Hepatocyte (in vitro differentiated cells): ENCODE data around the gene DOCK3. TPM values are rescaled to one million over a fixed set of nuclear protein-coding genes. Genes with fewer than 3 reads are reported as not detected.
"Not testable (repeated sequence)": the region's sequence is repeated elsewhere in the genome, so short reads cannot be mapped to it uniquely, and the experiment has no call there.

ENCODE experiments used
- DNase-seq: peaks from one replicate; pipeline ENCODE4 v3.0.0-alpha.2; 2016; ENCODE audit warnings: low spot score
- H2AFZ ChIP-seq: fragments of 200-600 bp; sonication (generic); 2 replicates; pipeline ENCODE4 v1.6.0; 2016; ENCODE audit warnings: antibody characterized with exemption, mild to moderate bottlenecking
- H3K27ac ChIP-seq: fragments of 200-600 bp; sonication (generic); 2 replicates; pipeline ENCODE4 v1.5.1; 2016; ENCODE audit warnings: mild to moderate bottlenecking
- H3K27me3 ChIP-seq: fragments of 200-600 bp; sonication (generic); 2 replicates; pipeline ENCODE4 v1.6.1; 2016
- H3K36me3 ChIP-seq: fragments of 200-600 bp; sonication (generic); replicated peaks from 2 replicates; pipeline ENCODE4 v1.5.1; 2016; ENCODE audit warnings: low read depth; ENCODE audit not compliant: insufficient read depth
- H3K4me1 ChIP-seq: fragments of 200-600 bp; sonication (generic); 2 replicates; pipeline ENCODE4 v1.5.1; 2016; ENCODE audit warnings: mild to moderate bottlenecking, moderate library complexity; ENCODE audit not compliant: insufficient read depth
- H3K4me2 ChIP-seq: fragments of 200-600 bp; sonication (generic); 2 replicates; pipeline ENCODE4 v1.6.0; 2016
- H3K4me3 ChIP-seq: fragments of 200-600 bp; sonication (generic); 2 replicates; pipeline ENCODE4 v1.5.1; 2016; ENCODE audit warnings: mild to moderate bottlenecking
- H3K79me2 ChIP-seq: fragments of 200-600 bp; sonication (generic); 2 replicates; pipeline ENCODE4 v1.6.0; 2017; ENCODE audit warnings: mild to moderate bottlenecking
- H3K9me2 ChIP-seq: fragments of 200-600 bp; sonication (generic); replicated peaks from 2 replicates; pipeline ENCODE4 v1.6.0; 2017; ENCODE audit warnings: mild to moderate bottlenecking; ENCODE audit not compliant: insufficient read depth
- H3K9me3 ChIP-seq: fragments of 200-600 bp; sonication (generic); 2 replicates; pipeline ENCODE4 v1.5.1; 2016; ENCODE audit warnings: low read depth, mild to moderate bottlenecking
- H4K20me1 ChIP-seq: fragments of 200-600 bp; sonication (generic); 2 replicates; pipeline ENCODE4 v1.6.0; 2016; ENCODE audit warnings: mild to moderate bottlenecking; ENCODE audit not compliant: insufficient read depth, poor library complexity, severe bottlenecking
- EZH2 ChIP-seq: fragments of 200-600 bp; sonication (generic); IDR thresholded peaks from 2 replicates; pipeline ENCODE4 v1.6.1; 2016; ENCODE audit warnings: antibody characterized with exemption, mild to moderate bottlenecking, borderline replicate concordance
- EZH2phosphoT487 ChIP-seq: fragments of 200-600 bp; sonication (generic); IDR thresholded peaks from one replicate; pipeline ENCODE4 v1.6.1; 2018; ENCODE audit warnings: antibody characterized with exemption, mild to moderate bottlenecking, low read depth, moderate library complexity; ENCODE audit not compliant: unreplicated experiment, severe bottlenecking
- WGBS: methylation state at CpG from one replicate; pipeline ENCODE4 v1.1.6; 2016; ENCODE audit warnings: low lambda C conversion rate; ENCODE audit errors: missing lambda C conversion rate; 5-methylcytosine and 5-hydroxymethylcytosine counted together
- polyA plus RNA-seq: library from polyadenylated mRNA; unstranded; fragments of >200 nt; fragmentation: Nextera tagmentation; extraction: Ambion mirVana; gene quantifications from 2 replicates; pipeline ENCODE4 v1.2.1, GENCODE V29; 2016
- total RNA-seq: library from RNA; depleted of rRNA; stranded (reverse); fragments of >200 nt; gene quantifications from 2 replicates; pipeline ENCODE4 v1.2.3, GENCODE V29; 2014
- TF ChIP-seq, protein P1 (sequence below): fragments of 200-600 bp; sonication (generic); IDR thresholded peaks from 2 replicates; pipeline ENCODE4 v1.5.1; 2016; ENCODE audit warnings: antibody characterized with exemption, mild to moderate bottlenecking; ENCODE audit not compliant: poor library complexity

The DOCK3 gene
- total and polyA plus RNA-seq, 2 experiments from 2014 or later: 0.77 to 1.6 TPM

- Histone ChIP-seq H3K27ac (no peak overlapping the region), H2AFZ (no peak overlapping the region), H3K4me1 (no peaks in the 10 kb centered on the region), H3K9me3 (no peaks in the 10 kb centered on the region), H3K4me2 (no peak overlapping the region), H3K27me3 (no peaks in the 10 kb centered on the region), H4K20me1 (no peaks in the 10 kb centered on the region), H3K79me2 (no peaks in the 10 kb centered on the region), H3K9me2 (no peaks in the 10 kb centered on the region), H3K4me3 (no peak overlapping the region), H3K36me3 (no peaks in the 10 kb centered on the region)
- whole genome bisulfite sequencing: 91% methylated on average over 3 of the region's 3 CpGs
- no peak for DNase-seq
- TF ChIP-seq, protein P1, sequence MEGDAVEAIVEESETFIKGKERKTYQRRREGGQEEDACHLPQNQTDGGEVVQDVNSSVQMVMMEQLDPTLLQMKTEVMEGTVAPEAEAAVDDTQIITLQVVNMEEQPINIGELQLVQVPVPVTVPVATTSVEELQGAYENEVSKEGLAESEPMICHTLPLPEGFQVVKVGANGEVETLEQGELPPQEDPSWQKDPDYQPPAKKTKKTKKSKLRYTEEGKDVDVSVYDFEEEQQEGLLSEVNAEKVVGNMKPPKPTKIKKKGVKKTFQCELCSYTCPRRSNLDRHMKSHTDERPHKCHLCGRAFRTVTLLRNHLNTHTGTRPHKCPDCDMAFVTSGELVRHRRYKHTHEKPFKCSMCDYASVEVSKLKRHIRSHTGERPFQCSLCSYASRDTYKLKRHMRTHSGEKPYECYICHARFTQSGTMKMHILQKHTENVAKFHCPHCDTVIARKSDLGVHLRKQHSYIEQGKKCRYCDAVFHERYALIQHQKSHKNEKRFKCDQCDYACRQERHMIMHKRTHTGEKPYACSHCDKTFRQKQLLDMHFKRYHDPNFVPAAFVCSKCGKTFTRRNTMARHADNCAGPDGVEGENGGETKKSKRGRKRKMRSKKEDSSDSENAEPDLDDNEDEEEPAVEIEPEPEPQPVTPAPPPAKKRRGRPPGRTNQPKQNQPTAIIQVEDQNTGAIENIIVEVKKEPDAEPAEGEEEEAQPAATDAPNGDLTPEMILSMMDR: no peak
- TF ChIP-seq EZH2 (no peak), EZH2phosphoT487 (no peak)
These were observed 684.3 kb downstream of the DOCK3 start for GRCh38 chr3:51358981-51359380.

- TF ChIP-seq, protein P1: no peak
- no peak for TF ChIP-seq EZH2phosphoT487
- no peak for TF ChIP-seq EZH2
- Histone ChIP-seq H3K36me3 (no peaks in the 10 kb centered on the region), H4K20me1 (no peaks in the 10 kb centered on the region), H3K27me3 (no peaks in the 10 kb centered on the region), H3K4me1 (no peaks in the 10 kb centered on the region), H3K9me2 (no peaks in the 10 kb centered on the region), H3K79me2 (no peaks in the 10 kb centered on the region), H3K4me3 (no peak overlapping the region), H3K27ac (no peak overlapping the region), H2AFZ (no peak overlapping the region), H3K4me2 (no peak overlapping the region), H3K9me3 (no peaks in the 10 kb centered on the region)
- 94% methylated on average over 3 of the region's 3 CpGs for WGBS
- DNase-seq: no peak
These were observed 686.1 kb downstream of the DOCK3 start for GRCh38 chr3:51360806-51361205.

DNA sequence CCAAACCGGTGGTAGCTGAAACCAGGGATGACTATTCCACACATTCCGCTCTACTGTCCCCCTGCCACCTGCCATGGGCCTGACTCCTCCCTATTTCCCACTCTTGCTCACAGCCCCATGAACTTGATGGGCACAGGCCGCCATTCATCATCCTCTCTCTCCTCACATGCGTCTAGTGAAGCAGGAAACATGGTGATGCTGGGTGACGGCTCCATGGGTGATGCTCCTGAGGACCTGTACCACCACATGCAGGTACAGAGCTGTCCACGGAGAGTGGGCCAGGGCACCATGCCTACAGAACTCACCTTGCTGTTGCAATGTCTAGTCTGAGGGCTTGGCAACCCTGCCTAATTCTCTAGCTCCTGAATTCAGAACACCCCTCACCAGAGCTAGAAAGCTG lies 687.0 kb downstream of the DOCK3 start:
- Histone ChIP-seq H3K9me2 (no peaks in the 10 kb centered on the region), H3K9me3 (no peaks in the 10 kb centered on the region), H3K4me2 (no peak overlapping the region), H3K4me1 (no peaks in the 10 kb centered on the region), H3K27me3 (no peaks in the 10 kb centered on the region), H3K79me2 (no peaks in the 10 kb centered on the region), H4K20me1 (no peaks in the 10 kb centered on the region), H2AFZ (no peak overlapping the region), H3K4me3 (no peak overlapping the region), H3K27ac (no peak overlapping the region), H3K36me3 (no peaks in the 10 kb centered on the region)
- 96% methylated on average over 6 of the region's 6 CpGs for WGBS
- DNase-seq: no peak
- TF ChIP-seq EZH2phosphoT487 (no peak), EZH2 (no peak)
- TF ChIP-seq, protein P1: no peak

GRCh38 chr3:51362476-51362875 lies 687.7 kb downstream of the DOCK3 start:
- no peaks in the 10 kb centered on the region for H3K9me2 ChIP-seq
- 94% methylated on average over 9 of the region's 9 CpGs for WGBS
- no peak for DNase-seq
- no peak overlapping the region for H3K4me2 ChIP-seq
- H3K36me3 ChIP-seq: no peaks in the 10 kb centered on the region
- no peaks in the 10 kb centered on the region for H3K4me1 ChIP-seq
- H3K27ac ChIP-seq: no peak overlapping the region
- TF ChIP-seq EZH2 (no peak), EZH2phosphoT487 (no peak)
- TF ChIP-seq, protein P1: no peak
- no peaks in the 10 kb centered on the region for H3K79me2 ChIP-seq
- no peak overlapping the region for H3K4me3 ChIP-seq
- H3K27me3 ChIP-seq: no peaks in the 10 kb centered on the region
- no peaks in the 10 kb centered on the region for H3K9me3 ChIP-seq
- H2AFZ ChIP-seq: no peak overlapping the region
- H4K20me1 ChIP-seq: no peaks in the 10 kb centered on the region

DNA sequence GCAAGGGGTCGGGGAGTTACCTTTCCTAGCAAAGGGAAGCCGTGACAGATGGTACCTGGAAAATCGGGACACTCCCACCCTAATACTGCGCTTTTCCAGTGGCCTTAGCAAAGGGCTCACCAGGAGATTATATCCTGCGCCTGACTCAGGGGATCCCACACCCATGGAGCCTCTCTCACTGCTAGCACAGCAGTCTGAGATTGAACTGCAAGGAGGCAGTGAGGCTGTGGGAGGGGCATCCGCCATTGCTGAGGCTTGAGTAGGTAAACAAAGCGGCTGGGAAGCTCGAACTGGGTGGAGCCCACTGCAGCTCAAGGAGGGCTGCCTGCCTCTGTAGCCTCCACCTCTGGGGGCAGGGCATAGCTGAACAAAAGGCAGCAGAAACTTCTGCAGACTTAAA lies 693.5 kb downstream of the DOCK3 start:
- not testable (repeated sequence) for H2AFZ ChIP-seq, H3K4me3 ChIP-seq, H3K27me3 ChIP-seq, H3K4me2 ChIP-seq, H3K36me3 ChIP-seq, H3K9me2 ChIP-seq, H3K79me2 ChIP-seq, DNase-seq, H3K4me1 ChIP-seq, H3K9me3 ChIP-seq, H3K27ac ChIP-seq, H4K20me1 ChIP-seq
- 90% methylated on average over 8 of the region's 8 CpGs for WGBS
